ENCODE results near the gene ATP6V1B1. TPM values are rescaled to one million over a fixed set of nuclear protein-coding genes. Genes with fewer than 3 reads are reported as not detected.

Gene ATP6V1B1
- total and polyA plus RNA-seq, 10 of the 15 experiments (the other 5 are each of a cell fraction or from before 2014, with no cell fraction given), result not detected

- ATAC-seq (no peak), DNase-seq (ENCODE audit: low read depth, low spot score) (no peak), FAIRE-seq (no peak)
- no peak overlapping the region for H3K27ac ChIP-seq (ENCODE audit: control insufficient read depth, insufficient read depth)
- H3K4me2 ChIP-seq (ENCODE audit: control insufficient read depth, insufficient read depth), result no peak overlapping the region; the same call in 1 of the 2 replicates
- ChIA-PET CTCF (interaction anchor here (0.5 to 6.7 kb wide), 12 partner anchors 10 to 351 kb away, joined by 3 to 72 read pairs (median 6); partner anchors contain the start of gene ANKRD53), RAD21 (ENCODE audit: unreplicated experiment) (interaction anchor here (0.6 to 0.8 kb wide), 3 partner anchors 9 to 105 kb away, joined by 3 read pairs; no protein-coding TSS in a partner anchor), SMC1A (ENCODE audit: uncharacterized antibody, unreplicated experiment) (interaction anchor here (0.6 to 2.3 kb wide), 3 partner anchors 13 to 44 kb away, joined by 4 to 9 read pairs (median 4); no protein-coding TSS in a partner anchor), POLR2A (interaction anchor here (1.1 kb wide), 1 partner anchor 38 kb away, joined by 3 read pairs; no protein-coding TSS in a partner anchor)
- intact Hi-C loops (cut with micrococcal nuclease; ENCODE audit: unreplicated experiment), result no loop called here
- H3K9ac ChIP-seq (ENCODE audit: control insufficient read depth, insufficient read depth, low read length), result no peak overlapping the region
- H4K20me1 ChIP-seq (ENCODE audit: control insufficient read depth, insufficient read depth), result no peaks in the 10 kb centered on the region
- H3K27me3 ChIP-seq (replicated peaks in 1 of 2; ENCODE audit: control insufficient read depth in 2 of 2, insufficient read depth in 2 of 2, low read length in 1 of 2), result peaks cover 0 to 3% of the 10 kb centered on the region in 2 experiments; a peak in 1 of 4 replicates
- in situ Hi-C loops (cut with MboI), result no loop called here
- no TSS peak for BruUV-seq (replicated peaks)
- no peaks in the 10 kb centered on the region for H3K4me1 ChIP-seq (ENCODE audit: control insufficient read depth, insufficient read depth, low read length)
- TF ChIP-seq RBBP5 (conservative IDR thresholded peaks at IDR 0.05) (no peak), TCF3 (IDR thresholded peaks at IDR 0.05; ENCODE audit: borderline replicate concordance, insufficient read depth, low read depth, low read length) (no peak), FOXK2 (IDR thresholded peaks at IDR 0.05) (no peak), NFYA (IDR thresholded peaks at IDR 0.05; ENCODE audit: borderline replicate concordance, low read depth, low read length) (no peak), HDAC2 (IDR thresholded peaks at IDR 0.05) (no peak), BHLHE40 (IDR thresholded peaks at IDR 0.05; ENCODE audit: borderline replicate concordance in 1 of 2, low read depth in 2 of 2, low read length in 1 of 2) (no peak), NR2C2 (IDR thresholded peaks at IDR 0.05; ENCODE audit: borderline replicate concordance, control insufficient read depth, insufficient read length, low read depth) (no peak), TBL1XR1 (IDR thresholded peaks at IDR 0.05; ENCODE audit: low read depth, low read length) (no peak), POLR2AphosphoS2 (IDR thresholded peaks at IDR 0.05; ENCODE audit: low read depth, low read length) (no peak), ZBTB33 (IDR thresholded peaks at IDR 0.05) (no peak), YBX1 (IDR thresholded peaks at IDR 0.05) (no peak), FOS (IDR thresholded peaks at IDR 0.05; ENCODE audit: borderline replicate concordance, extremely low read depth, insufficient read length) (no peak), HDGF (IDR thresholded peaks at IDR 0.05) (no peak), ATF3 (IDR thresholded peaks at IDR 0.05; ENCODE audit: borderline replicate concordance, extremely low read depth, low read depth, low read length) (no peak), ESRRA (IDR thresholded peaks at IDR 0.05; ENCODE audit: low read length) (no peak), MLLT1 (IDR thresholded peaks at IDR 0.05) (no peak), BACH1 (IDR thresholded peaks at IDR 0.05; ENCODE audit: borderline replicate concordance) (no peak)
- WGBS (ENCODE audit: insufficient coverage, insufficient replicate concordance, low lambda C conversion rate, missing lambda C conversion rate), result 56% methylated on average over 4 of the region's 4 CpGs
- no peak overlapping the region for H3K4me3 ChIP-seq
- H2AFZ ChIP-seq (ENCODE audit: control insufficient read depth, low read depth, low read length), result no peak overlapping the region
- H3K36me3 ChIP-seq (ENCODE audit: control insufficient read depth in 2 of 2, insufficient read depth in 2 of 2, low read length in 1 of 2), result no peaks in the 10 kb centered on the region
- no peaks in the 10 kb centered on the region for H3K9me3 ChIP-seq (replicated peaks; ENCODE audit: control insufficient read depth, insufficient read depth, low read length)
- no peaks in the 10 kb centered on the region for H3K79me2 ChIP-seq (ENCODE audit: control insufficient read depth, insufficient read depth, low read length)
These were observed 28.4 kb downstream of the ATP6V1B1 start for GRCh38 chr2:70964133-70964532.

Data from GM12878 (cell line).